HEK293 (cell line): ENCODE results near the gene DHX40.

Experiments used
- CTCF ChIA-PET: fragments of 350-600 bp; formaldehyde crosslinking; extraction: SDS; loops from one replicate; lab custom pipeline; 2021; ENCODE audit warnings: antibody characterized with exemption; lab: Yijun Ruan, JAX
- POLR2A ChIA-PET: fragments of 300-600 bp; formaldehyde crosslinking; extraction: SDS; loops from one replicate; lab custom pipeline; 2020; ENCODE audit warnings: antibody characterized with exemption, inconsistent platforms; lab: Yijun Ruan, JAX
- H3K27ac ChIP-seq: fragments of 200-500 bp; sonication (Bioruptor generic); 2 replicates; pipeline ENCODE4 v1.5.1; 2014; ENCODE audit warnings: low read depth, low read length, control low read depth, inconsistent platforms; ENCODE audit errors: extremely low read depth
- H3K36me3 ChIP-seq, 2 experiments: fragments of 200-500 bp in 1 of 2; sonication (Bioruptor generic) in 1 of 2; 1 replicate in 1 of 2; 2 replicates in 1 of 2; pipeline ENCODE4 v1.5.1; 2014 to 2017; ENCODE audit warnings: inconsistent platforms in 2 of 2, low read length in 2 of 2; ENCODE audit not compliant: control insufficient read depth in 2 of 2, insufficient read depth in 1 of 2
- H3K4me1 ChIP-seq: fragments of 200-500 bp; sonication (Bioruptor generic); 2 replicates; pipeline ENCODE4 v1.5.1; 2014; ENCODE audit warnings: mild to moderate bottlenecking, low read length, inconsistent platforms; ENCODE audit not compliant: control insufficient read depth, insufficient read depth
- H3K4me3 ChIP-seq: 2 replicates; pipeline ENCODE4 v1.5.1; 2011; ENCODE audit warnings: low read depth, mild to moderate bottlenecking, control low read depth, low read length, moderate library complexity
- H3K9me3 ChIP-seq: fragments of 200-500 bp; sonication (Bioruptor generic); 2 replicates; pipeline ENCODE4 v1.5.1; 2014; ENCODE audit warnings: low read depth, low read length, inconsistent platforms; ENCODE audit not compliant: control insufficient read depth, insufficient read depth
- KLF10 ChIP-seq: fragments of 450-650 bp; IDR thresholded peaks from 2 replicates; pipeline ENCODE4 v1.5.1; 2018; ENCODE audit warnings: missing biosample characterization, mild to moderate bottlenecking, missing genetic modification characterization
- KLF8 ChIP-seq: fragments of 450-650 bp; formaldehyde crosslinking; IDR thresholded peaks from 2 replicates; pipeline ENCODE4 v1.5.1; 2016; ENCODE audit warnings: missing biosample characterization, missing genetic modification characterization
- MYNN ChIP-seq: fragments of 450-650 bp; formaldehyde crosslinking; IDR thresholded peaks from 2 replicates; pipeline ENCODE4 v1.5.1; 2016; ENCODE audit warnings: missing biosample characterization, missing genetic modification characterization, borderline replicate concordance
- SETDB1 ChIP-seq: IDR thresholded peaks from one replicate; pipeline ENCODE4 v1.6.1; 2017; ENCODE audit warnings: mild to moderate bottlenecking, low read length, moderate library complexity, mixed read lengths; ENCODE audit not compliant: insufficient read length
- TCF7L2 ChIP-seq: IDR thresholded peaks from 2 replicates; pipeline ENCODE4 v1.6.1; 2011; ENCODE audit warnings: low read depth, mild to moderate bottlenecking, inconsistent platforms, low read length, moderate library complexity, borderline replicate concordance
- ZFP37 ChIP-seq: fragments of 450-650 bp; formaldehyde crosslinking; IDR thresholded peaks from 2 replicates; pipeline ENCODE4 v1.5.1; 2016; ENCODE audit warnings: missing biosample characterization, missing genetic modification characterization
- ZNF133 ChIP-seq: fragments of 450-650 bp; formaldehyde crosslinking; IDR thresholded peaks from 2 replicates; pipeline ENCODE4 v1.5.1; 2016; ENCODE audit warnings: missing biosample characterization, missing genetic modification characterization
- ZNF174 ChIP-seq: fragments of 450-650 bp; formaldehyde crosslinking; IDR thresholded peaks from 2 replicates; pipeline ENCODE4 v1.5.0; 2017; ENCODE audit warnings: missing biosample characterization, mild to moderate bottlenecking, missing genetic modification characterization
- ZNF184 ChIP-seq: fragments of 450-650 bp; IDR thresholded peaks from 2 replicates; pipeline ENCODE4 v1.5.1; 2018; ENCODE audit warnings: missing biosample characterization, mild to moderate bottlenecking, missing genetic modification characterization
- ZNF292 ChIP-seq: fragments of 450-650 bp; formaldehyde crosslinking; IDR thresholded peaks from 2 replicates; pipeline ENCODE4 v1.5.1; 2016; ENCODE audit warnings: low read depth, missing biosample characterization, missing genetic modification characterization, borderline replicate concordance
- ZNF324 ChIP-seq: fragments of 450-650 bp; formaldehyde crosslinking; IDR thresholded peaks from 2 replicates; pipeline ENCODE4 v1.5.1; 2016; ENCODE audit warnings: missing biosample characterization, missing genetic modification characterization
- ZNF341 ChIP-seq: fragments of 450-650 bp; formaldehyde crosslinking; IDR thresholded peaks from 2 replicates; pipeline ENCODE4; 2016; ENCODE audit warnings: low read depth, missing biosample characterization, missing genetic modification characterization
- ZNF404 ChIP-seq: fragments of 450-650 bp; formaldehyde crosslinking; IDR thresholded peaks from 2 replicates; pipeline ENCODE4 v1.5.1; 2017; ENCODE audit warnings: missing biosample characterization, missing genetic modification characterization
- ZNF416 ChIP-seq: fragments of 450-650 bp; formaldehyde crosslinking; IDR thresholded peaks from 2 replicates; pipeline ENCODE4 v1.5.1; 2016; ENCODE audit warnings: missing biosample characterization, missing genetic modification characterization
- ZNF529 ChIP-seq: fragments of 450-650 bp; formaldehyde crosslinking; IDR thresholded peaks from 2 replicates; pipeline ENCODE4 v1.5.1; 2017; ENCODE audit warnings: missing genetic modification characterization, missing biosample characterization; ENCODE audit not compliant: insufficient replicate concordance
- ZNF561 ChIP-seq: fragments of 450-650 bp; IDR thresholded peaks from 2 replicates; pipeline ENCODE4 v1.5.1; 2018; ENCODE audit warnings: missing biosample characterization, missing genetic modification characterization, borderline replicate concordance
- ZNF585B ChIP-seq: fragments of 450-650 bp; formaldehyde crosslinking; IDR thresholded peaks from 2 replicates; pipeline ENCODE4 v1.5.1; 2016; ENCODE audit warnings: missing biosample characterization, missing genetic modification characterization
- ZNF629 ChIP-seq: fragments of 450-650 bp; formaldehyde crosslinking; IDR thresholded peaks from 2 replicates; pipeline ENCODE4 v1.5.1; 2017; ENCODE audit warnings: missing biosample characterization, missing genetic modification characterization
- ZNF701 ChIP-seq: fragments of 450-650 bp; formaldehyde crosslinking; IDR thresholded peaks from 2 replicates; pipeline ENCODE4 v1.5.1; 2016; ENCODE audit warnings: missing biosample characterization, missing genetic modification characterization
- ZNF707 ChIP-seq: fragments of 450-650 bp; formaldehyde crosslinking; IDR thresholded peaks from 2 replicates; pipeline ENCODE4 v1.5.1; 2016; ENCODE audit warnings: missing biosample characterization, missing genetic modification characterization
- ZNF768 ChIP-seq: fragments of 450-650 bp; formaldehyde crosslinking; IDR thresholded peaks from 2 replicates; pipeline ENCODE4 v1.5.1; 2018; ENCODE audit warnings: missing biosample characterization, mild to moderate bottlenecking, missing genetic modification characterization
- ZNF776 ChIP-seq: fragments of 450-650 bp; formaldehyde crosslinking; IDR thresholded peaks from 2 replicates; pipeline ENCODE4 v1.5.0; 2017; ENCODE audit warnings: missing biosample characterization, missing genetic modification characterization, borderline replicate concordance
- ZNF791 ChIP-seq: fragments of 450-650 bp; formaldehyde crosslinking; IDR thresholded peaks from 2 replicates; pipeline ENCODE4 v1.5.1; 2016; ENCODE audit warnings: missing biosample characterization, missing genetic modification characterization
- TF ChIP-seq, protein P1 (sequence below): fragments of 450-650 bp; formaldehyde crosslinking; IDR thresholded peaks from 2 replicates; pipeline ENCODE4 v1.5.1; 2016; ENCODE audit warnings: missing biosample characterization, missing genetic modification characterization
- TF ChIP-seq, protein P2 (sequence below): fragments of 450-650 bp; formaldehyde crosslinking; IDR thresholded peaks from 2 replicates; pipeline ENCODE4 v1.5.1; 2016; ENCODE audit warnings: missing biosample characterization, missing genetic modification characterization
- TF ChIP-seq, protein P3 (sequence below): fragments of 450-650 bp; formaldehyde crosslinking; optimal IDR thresholded peaks from 2 replicates; pipeline ENCODE3; 2016; ENCODE audit warnings: missing biosample characterization, mild to moderate bottlenecking, missing genetic modification characterization
- TF ChIP-seq, protein P4 (sequence below): fragments of 450-650 bp; formaldehyde crosslinking; IDR thresholded peaks from 2 replicates; pipeline ENCODE4 v1.5.1; 2016; ENCODE audit warnings: missing biosample characterization, missing genetic modification characterization
- TF ChIP-seq, protein P5 (sequence below): fragments of 450-650 bp; formaldehyde crosslinking; IDR thresholded peaks from 2 replicates; pipeline ENCODE4 v1.5.1; 2016; ENCODE audit warnings: missing biosample characterization, missing genetic modification characterization

The DHX40 gene, protein sequence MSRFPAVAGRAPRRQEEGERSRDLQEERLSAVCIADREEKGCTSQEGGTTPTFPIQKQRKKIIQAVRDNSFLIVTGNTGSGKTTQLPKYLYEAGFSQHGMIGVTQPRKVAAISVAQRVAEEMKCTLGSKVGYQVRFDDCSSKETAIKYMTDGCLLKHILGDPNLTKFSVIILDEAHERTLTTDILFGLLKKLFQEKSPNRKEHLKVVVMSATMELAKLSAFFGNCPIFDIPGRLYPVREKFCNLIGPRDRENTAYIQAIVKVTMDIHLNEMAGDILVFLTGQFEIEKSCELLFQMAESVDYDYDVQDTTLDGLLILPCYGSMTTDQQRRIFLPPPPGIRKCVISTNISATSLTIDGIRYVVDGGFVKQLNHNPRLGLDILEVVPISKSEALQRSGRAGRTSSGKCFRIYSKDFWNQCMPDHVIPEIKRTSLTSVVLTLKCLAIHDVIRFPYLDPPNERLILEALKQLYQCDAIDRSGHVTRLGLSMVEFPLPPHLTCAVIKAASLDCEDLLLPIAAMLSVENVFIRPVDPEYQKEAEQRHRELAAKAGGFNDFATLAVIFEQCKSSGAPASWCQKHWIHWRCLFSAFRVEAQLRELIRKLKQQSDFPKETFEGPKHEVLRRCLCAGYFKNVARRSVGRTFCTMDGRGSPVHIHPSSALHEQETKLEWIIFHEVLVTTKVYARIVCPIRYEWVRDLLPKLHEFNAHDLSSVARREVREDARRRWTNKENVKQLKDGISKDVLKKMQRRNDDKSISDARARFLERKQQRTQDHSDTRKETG

DNA sequence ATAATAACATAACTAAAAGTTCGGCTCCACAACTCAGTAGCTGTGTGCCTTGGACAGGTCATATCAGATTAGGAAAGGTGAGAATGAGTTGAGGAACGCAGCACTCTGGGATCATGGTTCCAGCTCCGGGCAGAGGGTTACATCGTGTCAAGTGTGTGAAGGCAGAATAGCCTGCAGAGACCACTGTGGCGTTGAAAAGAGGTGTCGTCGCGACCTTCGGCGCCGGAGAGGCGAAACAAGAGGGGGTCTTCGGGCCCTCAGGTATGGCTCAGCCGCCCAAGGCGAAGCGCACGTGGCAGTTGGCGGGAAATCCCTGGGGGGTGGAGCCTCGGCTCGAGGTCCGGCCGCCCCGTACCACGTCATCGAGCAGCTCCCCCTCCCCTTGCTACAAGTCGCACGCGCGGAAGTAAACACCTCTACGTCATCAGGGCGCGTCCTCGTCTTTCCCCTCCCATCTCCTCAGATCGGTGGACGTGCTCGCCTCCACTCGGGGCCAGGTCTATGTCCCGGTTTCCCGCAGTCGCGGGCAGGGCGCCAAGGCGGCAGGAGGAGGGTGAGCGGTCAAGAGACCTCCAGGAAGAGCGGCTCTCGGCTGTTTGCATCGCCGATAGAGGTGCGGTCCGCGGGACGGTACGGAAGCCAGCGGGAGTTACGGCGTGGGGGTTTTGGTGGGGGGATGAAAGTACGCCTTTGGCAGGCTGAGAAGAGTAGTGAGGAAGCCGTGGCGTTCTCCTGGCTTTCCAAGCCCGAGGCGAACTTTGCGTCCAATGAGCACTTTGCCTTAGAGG is at the start of gene DHX40:
DHX40 (plus strand) TSS at position 440 of the 788 bp plus-strand sequence; CDS start at position 502, 62 bp downstream.
- Histone ChIP-seq H3K36me3 (peaks cover 9 to 10% of the 10 kb centered on the region in 2 experiments), H3K4me1 (peaks cover 5% of the 10 kb centered on the region; the same call in 1 of the 2 replicates), H3K4me3 (peak within 1 kb of the TSS; percentile 90), H3K9me3 (no peaks in the 10 kb centered on the region), H3K27ac (peak within 1 kb of the TSS; percentile 37; the same call in 1 of the 2 replicates)
- ChIA-PET POLR2A (interaction anchor here (0.6 to 2.1 kb wide), 7 partner anchors 27 to 254 kb away, joined by 3 to 17 read pairs (median 3); partner anchors contain the start of genes CLTC, PTRH2 and VMP1), CTCF (interaction anchor here (0.7 to 1.6 kb wide), 4 partner anchors 94 to 472 kb away, joined by 3 to 4 read pairs (median 3); no protein-coding TSS in a partner anchor)
- TF ChIP-seq MYNN (tag by site-specific recombination) (no peak), KLF8 (peak; percentile 89), ZNF184 (tag by site-specific recombination) (0 out of 2 replicates have a peak, but pooled peaks have one; percentile 53), ZNF776 (no peak), ZNF341 (tag by site-specific recombination) (peak; percentile 79), ZNF585B (no peak), TCF7L2 (no peak), ZNF791 (tag by site-specific recombination) (no peak), KLF10 (tag by site-specific recombination) (peak; percentile 48), ZFP37 (tag by site-specific recombination) (peak; percentile 73), ZNF324 (tag by site-specific recombination) (peak; percentile 100), ZNF701 (no peak), ZNF404 (tag by site-specific recombination) (no peak), ZNF707 (tag by site-specific recombination) (no peak), ZNF174 (tag by site-specific recombination) (peak; percentile 95), SETDB1 (peak; percentile 99), ZNF292 (tag by site-specific recombination) (no peak), ZNF529 (tag by site-specific recombination) (peak; percentile 40), ZNF416 (tag by site-specific recombination) (peak; percentile 70; the same call in 1 of the 2 replicates), ZNF768 (no peak), ZNF629 (tag by site-specific recombination) (peak; percentile 99), ZNF561 (tag by site-specific recombination) (peak; percentile 85), ZNF133 (tag by site-specific recombination) (peak; percentile 51; the same call in 1 of the 2 replicates)
- TF ChIP-seq, protein P1, sequence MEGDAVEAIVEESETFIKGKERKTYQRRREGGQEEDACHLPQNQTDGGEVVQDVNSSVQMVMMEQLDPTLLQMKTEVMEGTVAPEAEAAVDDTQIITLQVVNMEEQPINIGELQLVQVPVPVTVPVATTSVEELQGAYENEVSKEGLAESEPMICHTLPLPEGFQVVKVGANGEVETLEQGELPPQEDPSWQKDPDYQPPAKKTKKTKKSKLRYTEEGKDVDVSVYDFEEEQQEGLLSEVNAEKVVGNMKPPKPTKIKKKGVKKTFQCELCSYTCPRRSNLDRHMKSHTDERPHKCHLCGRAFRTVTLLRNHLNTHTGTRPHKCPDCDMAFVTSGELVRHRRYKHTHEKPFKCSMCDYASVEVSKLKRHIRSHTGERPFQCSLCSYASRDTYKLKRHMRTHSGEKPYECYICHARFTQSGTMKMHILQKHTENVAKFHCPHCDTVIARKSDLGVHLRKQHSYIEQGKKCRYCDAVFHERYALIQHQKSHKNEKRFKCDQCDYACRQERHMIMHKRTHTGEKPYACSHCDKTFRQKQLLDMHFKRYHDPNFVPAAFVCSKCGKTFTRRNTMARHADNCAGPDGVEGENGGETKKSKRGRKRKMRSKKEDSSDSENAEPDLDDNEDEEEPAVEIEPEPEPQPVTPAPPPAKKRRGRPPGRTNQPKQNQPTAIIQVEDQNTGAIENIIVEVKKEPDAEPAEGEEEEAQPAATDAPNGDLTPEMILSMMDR (tag by site-specific recombination), result peak; percentile 7; the same call in 1 of the 2 replicates
- TF ChIP-seq, protein P2, sequence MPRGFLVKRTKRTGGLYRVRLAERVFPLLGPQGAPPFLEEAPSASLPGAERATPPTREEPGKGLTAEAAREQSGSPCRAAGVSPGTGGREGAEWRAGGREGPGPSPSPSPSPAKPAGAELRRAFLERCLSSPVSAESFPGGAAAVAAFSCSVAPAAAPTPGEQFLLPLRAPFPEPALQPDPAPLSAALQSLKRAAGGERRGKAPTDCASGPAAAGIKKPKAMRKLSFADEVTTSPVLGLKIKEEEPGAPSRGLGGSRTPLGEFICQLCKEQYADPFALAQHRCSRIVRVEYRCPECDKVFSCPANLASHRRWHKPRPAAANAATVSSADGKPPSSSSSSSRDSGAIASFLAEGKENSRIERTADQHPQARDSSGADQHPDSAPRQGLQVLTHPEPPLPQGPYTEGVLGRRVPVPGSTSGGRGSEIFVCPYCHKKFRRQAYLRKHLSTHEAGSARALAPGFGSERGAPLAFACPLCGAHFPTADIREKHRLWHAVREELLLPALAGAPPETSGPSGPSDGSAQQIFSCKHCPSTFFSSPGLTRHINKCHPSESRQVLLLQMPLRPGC (tag by site-specific recombination), result peak; percentile 75
- TF ChIP-seq, protein P3, sequence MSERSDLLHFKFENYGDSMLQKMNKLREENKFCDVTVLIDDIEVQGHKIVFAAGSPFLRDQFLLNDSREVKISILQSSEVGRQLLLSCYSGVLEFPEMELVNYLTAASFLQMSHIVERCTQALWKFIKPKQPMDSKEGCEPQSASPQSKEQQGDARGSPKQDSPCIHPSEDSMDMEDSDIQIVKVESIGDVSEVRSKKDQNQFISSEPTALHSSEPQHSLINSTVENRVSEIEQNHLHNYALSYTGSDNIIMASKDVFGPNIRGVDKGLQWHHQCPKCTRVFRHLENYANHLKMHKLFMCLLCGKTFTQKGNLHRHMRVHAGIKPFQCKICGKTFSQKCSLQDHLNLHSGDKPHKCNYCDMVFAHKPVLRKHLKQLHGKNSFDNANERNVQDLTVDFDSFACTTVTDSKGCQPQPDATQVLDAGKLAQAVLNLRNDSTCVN (tag by site-specific recombination), result peak; percentile 96
- TF ChIP-seq, protein P4, sequence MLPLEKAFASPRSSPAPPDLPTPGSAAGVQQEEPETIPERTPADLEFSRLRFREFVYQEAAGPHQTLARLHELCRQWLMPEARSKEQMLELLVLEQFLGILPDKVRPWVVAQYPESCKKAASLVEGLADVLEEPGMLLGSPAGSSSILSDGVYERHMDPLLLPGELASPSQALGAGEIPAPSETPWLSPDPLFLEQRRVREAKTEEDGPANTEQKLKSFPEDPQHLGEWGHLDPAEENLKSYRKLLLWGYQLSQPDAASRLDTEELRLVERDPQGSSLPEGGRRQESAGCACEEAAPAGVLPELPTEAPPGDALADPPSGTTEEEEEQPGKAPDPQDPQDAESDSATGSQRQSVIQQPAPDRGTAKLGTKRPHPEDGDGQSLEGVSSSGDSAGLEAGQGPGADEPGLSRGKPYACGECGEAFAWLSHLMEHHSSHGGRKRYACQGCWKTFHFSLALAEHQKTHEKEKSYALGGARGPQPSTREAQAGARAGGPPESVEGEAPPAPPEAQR (tag by site-specific recombination), result peak; percentile 63
- TF ChIP-seq, protein P5, sequence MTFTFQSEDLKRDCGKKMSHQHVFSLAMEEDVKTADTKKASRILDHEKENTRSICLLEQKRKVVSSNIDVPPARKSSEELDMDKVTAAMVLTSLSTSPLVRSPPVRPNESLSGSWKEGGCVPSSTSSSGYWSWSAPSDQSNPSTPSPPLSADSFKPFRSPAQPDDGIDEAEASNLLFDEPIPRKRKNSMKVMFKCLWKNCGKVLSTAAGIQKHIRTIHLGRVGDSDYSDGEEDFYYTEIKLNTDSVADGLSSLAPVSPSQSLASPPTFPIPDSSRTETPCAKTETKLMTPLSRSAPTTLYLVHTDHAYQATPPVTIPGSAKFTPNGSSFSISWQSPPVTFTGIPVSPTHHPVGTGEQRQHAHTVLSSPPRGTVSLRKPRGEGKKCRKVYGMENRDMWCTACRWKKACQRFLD (tag by site-specific recombination), result no peak
